Panc1 (cell line): ENCODE data around the gene FNTB. TPM values are rescaled to one million over a fixed set of nuclear protein-coding genes. Genes with fewer than 3 reads are reported as not detected.

Source experiments
- ATAC-seq: fragments of 200-7000 bp; cut with Tn5 transposase; 2 replicates; pipeline ENCODE4 v1.9.1; 2020; ENCODE audit warnings: mild to moderate bottlenecking, moderate library complexity
- BruUV-seq: library from RNA; stranded (reverse); fragments of 400-500 nt; replicated peaks from 2 replicates; lab custom pipeline; 2021; lab: Mats Ljungman, UMichigan
- CTCF ChIA-PET: fragments of 300-600 bp; sonication (Branson Sonifier 250); formaldehyde crosslinking; loops from one replicate; lab custom pipeline; 2022; ENCODE audit warnings: antibody characterized with exemption; lab: Charles Lee
- POLR2A ChIA-PET: fragments of 300-600 bp; sonication (Branson Sonifier 250); formaldehyde crosslinking; loops from one replicate; lab custom pipeline; 2022; ENCODE audit warnings: antibody characterized with exemption; lab: Charles Lee
- DNase-seq: peaks from one replicate; pipeline ENCODE4 v3.0.0-alpha.2; 2010; ENCODE audit warnings: low read depth, low spot score
- H3K27ac ChIP-seq: 2 replicates; pipeline ENCODE4 v1.5.1; 2011; ENCODE audit warnings: mild to moderate bottlenecking, low read length, inconsistent platforms
- H3K27me3 ChIP-seq: fragments of 200-500 bp; sonication (Bioruptor generic); 2 replicates; pipeline ENCODE4 v1.6.0; 2014; ENCODE audit warnings: low read length, inconsistent platforms; ENCODE audit not compliant: control insufficient read depth, insufficient read depth
- H3K36me3 ChIP-seq: fragments of 200-500 bp; sonication (Bioruptor generic); 2 replicates; pipeline ENCODE4 v1.5.1; 2014; ENCODE audit warnings: inconsistent platforms, mild to moderate bottlenecking, low read length, moderate library complexity; ENCODE audit not compliant: control insufficient read depth, insufficient read depth
- H3K4me1 ChIP-seq: 2 replicates; pipeline ENCODE4 v1.5.1; 2011; ENCODE audit warnings: inconsistent platforms, mild to moderate bottlenecking, low read length, moderate library complexity; ENCODE audit not compliant: control insufficient read depth, insufficient read depth
- H3K4me3 ChIP-seq, 2 experiments: 2 replicates each; pipeline ENCODE4 v1.5.1; 2011 to 2012; ENCODE audit warnings: low read depth in 2 of 2, low read length in 2 of 2, mild to moderate bottlenecking in 2 of 2, inconsistent platforms in 1 of 2, moderate library complexity in 1 of 2
- H3K9me3 ChIP-seq: fragments of 200-500 bp; sonication (Bioruptor generic); 2 replicates; pipeline ENCODE4 v1.5.1; 2014; ENCODE audit warnings: low read depth, mild to moderate bottlenecking, inconsistent platforms, low read length, moderate library complexity; ENCODE audit not compliant: control insufficient read depth, insufficient read depth
- CTCF ChIP-seq: fragments of 450-650 bp; IDR thresholded peaks from 2 replicates; pipeline ENCODE4 v1.5.1; 2017; ENCODE audit warnings: mild to moderate bottlenecking
- POLR2AphosphoS5 ChIP-seq: IDR thresholded peaks from 2 replicates; pipeline ENCODE4 v1.6.1; 2012; ENCODE audit warnings: mild to moderate bottlenecking, low read depth, low read length, moderate library complexity
- REST ChIP-seq, 2 experiments: IDR thresholded peaks; 2 replicates each; pipeline ENCODE4 v1.6.1; 2011 to 2012; ENCODE audit warnings: low read depth in 2 of 2, control low read depth in 1 of 2, low read length in 1 of 2, mild to moderate bottlenecking in 1 of 2, moderate library complexity in 1 of 2; ENCODE audit not compliant: insufficient read depth in 1 of 2
- SIN3A ChIP-seq: IDR thresholded peaks from 2 replicates; pipeline ENCODE4 v1.6.1; 2012; ENCODE audit warnings: low read depth, mild to moderate bottlenecking, low read length, moderate library complexity, borderline replicate concordance; ENCODE audit not compliant: insufficient read depth
- TCF7L2 ChIP-seq: IDR thresholded peaks from 2 replicates; pipeline ENCODE4 v1.6.1; 2011; ENCODE audit warnings: mild to moderate bottlenecking, low read depth, low read length, inconsistent platforms
- in situ Hi-C: cut with HindIII; loops from 2 replicates; pipeline ENCODE4 v1.10.0; 2016; ENCODE audit warnings: low sequenced_read_pairs, low pct_unique_long_range_greater_than_20kb
- intact Hi-C: fragments of 100-400 bp; cut with micrococcal nuclease; formaldehyde crosslinking; loops from one replicate; pipeline ENCODE4 v1.10.0; 2022; ENCODE audit not compliant: unreplicated experiment
- total RNA-seq: library from RNA; stranded (reverse); gene quantifications from one replicate; pipeline ENCODE4 v1.2.1, GENCODE V29; 2021; ENCODE audit not compliant: unreplicated experiment

Gene FNTB
- total RNA-seq, 1 experiment from 2014 or later, result 13.3 TPM

- CTCF ChIA-PET, result no interaction called here
- Histone ChIP-seq H3K27ac (no peak overlapping the region), H3K36me3 (no peaks in the 10 kb centered on the region), H3K27me3 (no peaks in the 10 kb centered on the region), H3K4me1 (no peaks in the 10 kb centered on the region), H3K4me3 (no peak overlapping the region), H3K9me3 (no peaks in the 10 kb centered on the region)
- no peak for DNase-seq
- intact Hi-C loops, result no loop called here
- no peak for ATAC-seq
- POLR2A ChIA-PET, result no interaction called here
- in situ Hi-C loops, result no loop called here
- TF ChIP-seq SIN3A (no peak), CTCF (no peak), TCF7L2 (no peak), REST (IDR thresholded peaks at IDR 0.05; ENCODE audit: insufficient read depth in 1 of 2, low read depth in 2 of 2, low read length in 1 of 2) (no peak), POLR2AphosphoS5 (no peak)
- no TSS peak for BruUV-seq
Observed at GRCh38 chr14:65045006-65045405, 58.3 kb downstream of the FNTB start.

- no peak overlapping the region for H3K27ac ChIP-seq
- TF ChIP-seq REST (IDR thresholded peaks at IDR 0.05; ENCODE audit: insufficient read depth in 1 of 2, low read depth in 2 of 2, low read length in 1 of 2) (no peak), TCF7L2 (no peak), CTCF (no peak), SIN3A (no peak)
- H3K36me3 ChIP-seq, result no peaks in the 10 kb centered on the region
- no peaks in the 10 kb centered on the region for H3K4me1 ChIP-seq
- in situ Hi-C loops (no loop called here), intact Hi-C loops (no loop called here)
- DNase-seq, result no peak
- no TSS peak for BruUV-seq
- H3K27me3 ChIP-seq, result no peaks in the 10 kb centered on the region
- ChIA-PET POLR2A (no interaction called here), CTCF (no interaction called here)
- H3K4me3 ChIP-seq, result no peak overlapping the region
- no peaks in the 10 kb centered on the region for H3K9me3 ChIP-seq
- ATAC-seq, result no peak
Observed at GRCh38 chr14:65045709-65046108, 59.0 kb downstream of the FNTB start.
